Left hindlimb (tissue), 1 donor: Measurements from ENCODE around the gene ACTR3.

ENCODE experiments used
- DNase-seq: peaks from one replicate; pipeline ENCODE4 v3.0.0-alpha.2; 2018

ACTR3 gene

GRCh38 chr2:114006460-114006859 is 116.6 kb downstream of the ACTR3 start:
- DNase-seq = no peak

- no peak for DNase-seq
Measured at GRCh38 chr2:114007436-114007835, 117.5 kb downstream of the ACTR3 start.

- DNase-seq = no peak
Measured at GRCh38 chr2:114008720-114009119, 118.8 kb downstream of the ACTR3 start.

- peak; percentile 38 for DNase-seq
Measured at GRCh38 chr2:114009205-114009944, 119.5 kb downstream of the ACTR3 start.

- DNase-seq = no peak
Measured at GRCh38 chr2:114010001-114010400, 120.1 kb downstream of the ACTR3 start.

GRCh38 chr2:114011713-114012112 is 121.8 kb downstream of the ACTR3 start:
- DNase-seq = no peak
